ENCODE results near the gene CPHXL.

CPHXL gene

DNA sequence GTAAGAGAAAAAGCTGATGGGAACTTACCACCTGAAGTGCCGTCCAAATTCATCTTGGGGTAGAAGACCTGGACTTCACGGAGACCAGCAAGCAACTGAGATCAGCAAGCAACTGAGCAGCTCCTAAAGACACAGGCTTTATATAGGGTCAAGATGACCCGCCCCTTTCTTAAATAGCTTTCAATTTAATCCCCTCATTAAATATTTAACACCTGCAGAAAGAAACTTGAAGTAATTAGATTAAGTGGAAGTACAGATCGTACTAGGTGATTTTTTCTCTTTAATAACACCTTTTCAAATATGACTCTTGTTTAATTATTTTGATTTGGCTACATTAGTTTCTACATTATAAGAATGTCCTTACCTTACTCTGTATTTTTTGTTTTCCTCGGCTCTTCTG is at the start of gene CPHXL:
Gene CPHXL, minus strand, starts transcription at position 101 of the 400 bp plus-strand sequence. Its CDS starts 48 bp downstream, at position 53.
- no peak for DNase-seq

DNA sequence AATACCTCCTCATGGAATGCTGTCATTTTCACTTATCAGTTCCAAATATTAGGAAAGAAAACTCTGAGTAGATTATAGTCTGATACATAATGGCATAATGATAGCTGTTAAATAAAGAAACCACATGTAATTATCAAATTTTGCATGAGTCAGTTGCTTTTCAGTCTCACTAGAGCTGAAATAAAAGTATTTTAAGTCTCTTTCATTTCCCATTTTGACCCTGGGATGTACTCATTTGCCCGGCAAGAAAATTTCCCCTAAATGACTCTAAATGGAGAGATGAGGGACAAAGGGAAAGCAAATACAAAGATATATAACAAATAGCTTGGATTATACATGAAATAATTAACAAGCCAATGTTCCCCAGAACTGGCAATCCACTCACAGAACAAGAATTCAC is 47.9 kb upstream of the CPHXL start:
- DNase-seq = no peak

DNA sequence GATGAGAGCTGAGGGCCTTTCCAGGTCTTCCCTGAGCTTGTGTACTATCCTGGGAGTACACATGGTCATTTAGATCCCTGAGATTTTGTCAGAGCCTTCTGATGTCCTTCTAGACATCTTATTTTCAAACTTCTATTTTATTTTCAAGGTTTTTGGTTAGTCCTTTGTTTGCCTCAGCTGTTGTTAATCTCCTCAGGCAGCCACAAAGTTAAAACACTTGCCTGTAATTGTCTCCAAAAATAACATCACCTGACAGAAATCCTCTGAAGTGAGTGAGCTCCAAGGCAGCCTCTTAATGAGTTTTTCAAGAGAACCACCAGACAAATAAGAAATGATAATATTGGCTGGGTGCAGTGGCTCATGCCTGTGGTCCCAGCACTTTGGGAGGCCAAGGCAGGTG is 43.8 kb upstream of the CPHXL start:
- no peak for DNase-seq

DNA sequence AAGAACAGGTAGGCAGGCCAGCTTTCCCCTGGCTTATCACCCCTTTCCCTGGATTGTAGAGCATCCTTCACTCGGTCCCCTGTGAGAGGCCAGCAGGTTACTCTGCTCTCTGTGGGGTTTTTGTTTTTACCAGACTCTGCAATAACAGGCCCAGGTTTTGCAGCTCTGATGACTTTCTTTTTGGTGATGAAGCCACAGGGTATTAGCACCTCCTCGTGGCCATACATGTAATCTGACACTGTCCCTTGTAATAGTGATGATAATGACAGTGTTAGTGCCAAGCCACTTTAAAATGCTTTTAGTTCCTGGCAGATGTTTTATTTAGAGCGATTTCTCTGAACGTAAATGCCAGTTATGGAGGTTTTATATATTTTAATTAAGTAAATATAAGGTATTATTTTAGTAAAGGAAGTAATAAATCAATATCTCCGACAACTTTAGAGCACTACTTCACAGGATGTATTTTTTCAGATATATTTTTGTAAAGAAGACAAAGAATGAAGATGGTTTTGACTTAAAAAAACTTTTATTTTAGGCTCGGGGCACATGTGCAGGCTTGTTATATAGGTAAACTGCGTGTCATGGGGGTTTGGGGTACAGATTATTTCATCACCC is 38.0 kb upstream of the CPHXL start:
- DNase-seq = peak; percentile 4 to 21 (median 14)

DNA sequence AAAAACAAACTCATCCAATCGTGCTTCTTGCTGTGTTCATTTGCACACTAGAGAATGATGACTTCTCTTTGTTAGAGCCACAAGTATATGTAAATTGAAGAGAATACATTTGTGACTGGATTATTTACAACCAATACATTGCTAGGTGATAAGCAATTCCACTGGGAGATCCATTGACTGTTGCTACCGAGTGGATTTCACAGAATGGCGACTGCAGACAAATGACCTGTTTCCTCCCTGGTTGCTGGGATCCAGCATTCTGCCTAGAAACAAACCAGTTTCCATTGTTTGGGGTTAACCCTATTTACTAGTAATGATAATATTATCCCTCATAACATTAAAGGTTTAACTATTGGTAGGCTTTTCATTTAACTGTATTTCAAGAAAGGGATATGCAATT is 36.9 kb upstream of the CPHXL start:
- DNase-seq = no peak

DNA sequence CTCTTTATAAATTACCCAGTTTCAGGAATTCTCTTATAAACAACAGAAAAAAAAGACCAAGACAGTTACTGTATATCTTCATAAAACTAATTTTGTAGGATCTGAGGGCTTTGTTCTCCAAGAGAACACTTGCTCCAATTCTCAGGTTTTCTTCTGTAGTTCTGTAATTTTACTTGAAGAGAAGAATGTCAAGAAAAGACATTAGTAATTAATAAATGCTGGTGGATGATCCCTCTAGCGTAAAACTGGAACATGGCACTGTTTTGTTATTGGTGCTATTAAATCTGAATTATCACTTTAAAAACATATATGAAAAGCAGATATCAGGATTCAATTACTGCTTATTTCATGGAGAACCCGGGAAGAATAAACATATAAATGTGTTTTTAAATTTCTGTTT is 36.5 kb upstream of the CPHXL start:
- DNase-seq = no peak

DNA sequence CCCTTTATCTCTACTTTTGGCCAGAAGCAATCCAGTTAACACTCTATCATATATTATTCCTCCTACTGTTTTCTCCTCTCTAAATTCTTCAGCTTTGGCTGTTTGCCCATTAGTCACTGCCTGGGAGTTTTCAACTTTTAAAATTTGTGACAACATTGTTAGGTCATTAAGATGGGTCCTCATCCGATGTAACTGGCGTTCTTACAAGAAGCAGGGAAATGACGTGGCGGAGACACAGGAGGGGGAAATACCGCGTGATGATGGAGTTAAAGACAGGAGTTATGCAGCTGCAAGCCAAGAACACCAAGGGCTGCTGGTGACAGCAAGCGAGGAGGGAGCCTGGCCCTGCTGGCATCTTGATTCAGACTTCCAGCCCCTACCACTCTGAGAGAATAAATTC is 34.8 kb upstream of the CPHXL start:
- DNase-seq = no peak

DNA sequence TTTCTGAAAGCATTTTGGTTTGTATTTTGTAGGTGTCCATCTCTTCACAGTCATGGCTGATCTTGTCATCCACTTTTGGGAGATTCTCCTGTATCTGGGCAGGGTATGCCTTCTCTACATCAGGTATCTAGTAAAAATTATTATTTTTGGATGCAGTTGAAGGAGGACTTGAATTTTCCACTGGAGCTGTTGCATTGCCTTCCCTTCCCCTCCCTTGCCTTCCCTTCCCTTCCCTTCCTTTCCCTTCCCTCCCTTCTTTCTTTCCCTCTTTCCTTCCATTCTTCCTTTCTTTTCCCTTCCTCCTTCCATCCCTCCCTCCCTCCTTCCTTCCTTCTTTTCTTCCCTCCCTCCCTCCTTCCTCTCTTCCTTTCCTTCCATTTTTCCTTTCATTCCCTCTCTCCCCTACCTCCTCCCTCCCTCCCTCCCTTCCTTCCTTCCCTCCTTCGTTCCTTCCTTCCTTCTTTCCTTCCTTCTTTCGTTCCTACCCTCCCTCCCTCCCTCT is 33.8 kb upstream of the CPHXL start:
- no peak for DNase-seq

DNA sequence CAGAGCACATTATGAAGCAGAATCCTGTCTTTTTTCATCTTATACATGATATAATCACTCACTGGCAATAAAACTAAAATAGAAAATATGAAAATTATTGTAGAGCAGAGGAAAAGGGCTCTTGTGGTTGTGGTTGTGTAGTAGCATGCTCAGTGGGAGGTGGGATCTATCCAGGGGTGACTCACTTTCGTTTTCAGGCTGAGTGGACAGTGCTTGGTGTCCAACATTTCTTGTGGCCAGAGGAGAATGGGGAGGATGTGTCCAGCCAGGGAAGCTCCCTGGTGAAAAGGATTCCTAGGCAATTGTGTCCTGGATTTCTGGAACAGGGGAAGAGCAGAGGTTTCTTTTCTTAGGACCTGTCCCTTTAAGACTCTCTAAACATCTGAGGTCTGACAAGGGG is 31.9 kb upstream of the CPHXL start:
- no peak for DNase-seq

DNA sequence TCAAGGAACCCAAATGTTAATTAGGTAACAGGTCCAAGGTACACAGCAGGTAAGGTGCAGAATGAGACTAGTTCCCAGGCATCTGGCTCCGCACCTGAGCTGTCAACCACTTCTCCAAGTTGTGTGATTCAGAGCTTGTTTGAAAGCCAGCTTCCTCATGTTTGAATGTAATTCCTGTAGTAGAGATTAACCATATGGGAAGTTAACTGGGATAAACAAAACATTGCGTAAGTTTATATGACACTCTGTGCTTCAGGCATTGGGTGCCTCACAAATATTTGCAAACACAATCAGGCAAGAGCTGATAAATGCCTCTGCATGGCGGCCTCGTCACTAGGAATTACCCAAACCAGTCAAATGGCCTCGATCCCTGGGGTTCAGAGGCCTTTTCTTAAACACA is 27.9 kb upstream of the CPHXL start:
- no peak for DNase-seq

DNA sequence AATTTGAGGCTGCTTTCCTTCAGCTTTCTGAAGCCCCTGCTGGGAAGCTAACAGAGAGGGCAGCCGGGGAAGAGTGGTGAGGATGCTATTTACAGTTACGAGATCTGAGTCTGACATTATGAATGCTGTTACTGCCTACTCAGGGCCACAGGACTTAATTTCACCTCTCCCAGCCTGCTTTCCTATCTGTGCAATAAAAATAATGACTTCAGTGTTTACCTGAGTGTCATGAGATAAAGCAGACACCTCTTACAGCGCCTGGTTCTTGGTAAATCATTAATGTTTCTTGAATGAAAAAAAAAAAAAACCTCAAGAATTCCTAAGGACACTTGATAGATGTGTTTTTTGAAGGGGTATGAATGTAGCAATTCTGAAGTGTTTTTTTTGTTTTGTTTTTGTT is 24.2 kb upstream of the CPHXL start:
- no peak for DNase-seq

DNA sequence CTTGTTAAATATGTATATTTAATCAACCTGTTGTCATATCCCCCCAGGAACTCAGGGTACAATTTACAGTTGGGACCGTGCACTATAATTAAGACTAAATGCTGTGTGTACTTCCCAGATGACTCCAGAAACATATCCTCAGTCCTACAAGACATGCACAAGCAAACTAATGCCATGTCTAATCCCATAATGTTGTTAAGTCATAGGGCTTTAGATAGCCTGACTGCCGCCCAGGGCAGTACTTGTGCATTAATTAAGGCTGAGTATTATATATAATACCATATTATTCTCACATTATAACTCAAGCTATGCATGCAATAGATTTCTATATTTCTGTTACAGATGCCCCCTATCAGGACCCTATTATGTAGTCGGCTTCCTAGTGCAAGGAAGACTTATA is 20.1 kb upstream of the CPHXL start:
- DNase-seq = no peak

DNA sequence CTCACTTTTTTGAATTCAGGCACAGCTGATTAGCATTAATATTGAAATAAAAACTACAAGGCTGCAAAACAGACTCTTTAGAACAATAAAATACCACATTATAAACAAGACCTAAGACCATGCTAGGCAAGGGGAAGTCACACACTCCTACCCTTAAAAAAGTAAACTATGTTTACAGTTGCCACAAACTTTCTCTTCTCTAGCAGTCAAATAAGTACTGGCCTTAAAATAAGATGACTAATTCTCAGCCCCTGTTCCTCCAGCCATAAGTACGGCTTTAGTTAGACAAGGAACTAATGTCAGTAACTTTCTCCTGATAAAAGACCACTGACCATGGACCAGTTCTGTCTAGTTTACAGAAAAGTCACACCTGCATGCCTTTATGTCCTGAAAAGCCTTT is 19.5 kb upstream of the CPHXL start:
- DNase-seq = no peak

DNA sequence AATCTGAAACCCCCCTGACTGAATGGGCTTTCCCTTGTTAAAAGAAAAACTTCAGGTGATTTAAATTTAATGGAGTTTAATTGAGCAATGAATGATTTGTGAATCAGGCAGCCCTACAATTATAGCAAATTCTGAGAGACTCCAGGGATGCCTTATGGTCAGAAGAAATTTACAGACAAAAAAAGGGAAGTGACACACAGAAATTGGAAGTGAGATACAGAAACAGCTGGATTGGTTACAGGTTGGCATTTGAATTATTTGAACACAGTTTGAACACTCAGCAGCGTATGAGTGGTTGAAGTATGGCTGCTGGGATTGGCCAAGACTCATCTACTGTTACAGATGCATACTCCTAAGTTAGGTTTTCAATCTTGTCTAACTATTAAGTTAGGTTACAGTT is 19.0 kb upstream of the CPHXL start:
- DNase-seq = no peak

DNA sequence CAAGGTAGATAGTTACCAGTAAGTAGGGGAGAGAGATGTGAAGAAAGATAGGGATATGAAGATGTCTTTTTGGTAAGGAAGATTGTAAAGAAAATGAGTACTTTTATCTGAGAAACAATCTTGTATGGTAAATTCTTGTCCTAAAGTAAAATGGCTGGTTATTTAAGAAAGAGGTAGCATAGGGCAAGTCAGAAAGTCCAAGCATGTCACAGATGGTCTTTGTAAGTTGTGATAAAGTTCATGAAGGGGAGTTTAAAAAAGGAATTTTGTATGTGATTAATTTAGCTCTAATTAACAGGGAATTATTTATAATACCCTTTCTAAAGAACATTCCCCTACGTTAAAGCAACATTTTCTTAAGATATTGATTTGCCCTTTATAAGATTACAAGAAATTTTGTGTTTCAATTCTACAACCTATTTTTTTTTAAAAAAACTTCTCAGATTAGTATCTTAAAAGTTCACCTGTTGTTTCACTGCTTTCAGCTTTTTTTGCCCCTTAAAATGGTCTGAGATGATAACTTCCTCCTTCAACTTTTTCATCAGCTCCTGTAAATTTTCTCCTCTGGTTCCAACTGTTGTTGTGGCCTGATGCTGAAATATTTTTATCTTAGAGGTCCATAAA is 16.2 kb upstream of the CPHXL start:
- DNase-seq = no peak

DNA sequence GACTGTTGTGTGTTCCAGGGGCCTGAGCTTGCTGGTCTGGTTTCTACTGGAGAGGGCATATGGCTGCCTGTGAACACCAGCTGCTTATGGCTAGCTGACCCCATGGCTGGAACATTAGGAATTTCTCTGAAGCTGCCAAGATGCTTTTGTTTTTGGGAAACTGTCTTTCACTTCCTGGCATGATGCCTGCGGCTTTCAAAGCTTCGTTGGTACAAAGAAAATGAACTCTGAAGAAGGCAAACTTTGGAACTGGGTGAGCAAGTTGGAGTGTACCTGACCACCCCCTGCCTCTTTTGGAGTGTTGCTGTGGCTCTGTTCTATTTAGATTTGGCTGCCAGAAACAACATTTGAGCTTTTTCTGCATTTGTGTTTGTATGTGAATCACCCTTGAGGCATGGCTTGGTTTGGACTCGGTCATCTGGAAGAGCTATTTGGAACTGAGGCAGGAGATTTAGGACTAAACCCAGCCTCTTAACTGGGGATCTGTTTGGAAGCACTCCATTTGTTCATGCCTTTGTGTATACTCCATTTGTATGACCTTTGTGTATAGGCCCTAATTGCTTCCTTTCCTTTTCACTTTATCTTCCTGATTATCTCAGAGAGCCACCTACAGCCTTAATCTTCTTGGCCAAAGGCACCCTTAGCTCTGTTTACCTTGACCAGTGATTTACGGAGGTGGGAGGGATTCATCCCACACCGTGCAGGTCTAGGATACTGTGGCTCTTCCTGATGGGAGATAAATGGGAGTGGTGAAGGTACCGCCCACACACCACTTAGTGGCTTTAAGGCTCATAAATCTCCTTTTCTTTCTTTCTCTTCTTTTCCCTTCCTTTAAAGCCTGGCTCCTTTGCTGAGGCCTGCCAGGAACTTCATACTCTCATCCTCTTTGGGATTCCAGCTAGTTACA is 7.3 kb upstream of the CPHXL start:
- DNase-seq = no peak

DNA sequence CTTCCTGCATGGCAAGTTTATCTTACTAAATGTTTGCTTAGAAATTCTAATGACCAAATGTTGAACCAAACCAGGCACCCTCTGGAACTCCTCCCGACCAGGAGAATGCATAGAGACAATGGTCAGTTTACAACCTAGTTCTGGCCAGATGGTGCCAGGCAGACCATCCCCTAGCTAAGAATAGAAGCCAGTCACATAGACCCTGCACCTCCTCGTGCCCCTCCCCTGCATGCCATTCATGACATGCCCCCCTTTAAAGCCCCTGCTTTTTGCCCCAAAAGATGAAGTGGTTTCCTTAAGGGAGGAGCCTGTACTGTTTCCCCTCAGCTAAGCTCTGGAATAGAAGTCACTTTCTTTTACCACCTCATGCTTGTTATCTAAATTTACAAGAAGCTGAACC is 6.6 kb upstream of the CPHXL start:
- no peak for DNase-seq

DNA sequence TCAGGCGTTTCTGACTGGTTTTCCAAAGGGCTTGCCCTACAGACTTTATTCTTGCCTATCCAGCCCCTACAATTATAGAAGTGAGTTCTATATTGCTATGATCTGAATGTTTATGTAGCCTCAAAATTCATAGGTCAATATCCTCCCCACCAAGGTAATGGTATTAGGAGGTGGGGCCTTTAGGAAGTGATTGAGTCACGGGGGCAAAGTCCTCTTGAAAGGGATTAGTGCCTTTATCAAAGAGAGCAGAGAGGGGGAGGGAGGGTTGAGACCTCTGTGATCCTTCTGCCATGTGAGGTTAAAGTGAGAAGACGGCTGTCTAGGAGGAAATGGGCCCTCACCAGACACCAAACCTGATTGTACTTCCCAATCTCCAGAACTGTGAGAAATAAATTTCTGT is 931 bp upstream of the CPHXL start:
- DNase-seq = no peak

DNA sequence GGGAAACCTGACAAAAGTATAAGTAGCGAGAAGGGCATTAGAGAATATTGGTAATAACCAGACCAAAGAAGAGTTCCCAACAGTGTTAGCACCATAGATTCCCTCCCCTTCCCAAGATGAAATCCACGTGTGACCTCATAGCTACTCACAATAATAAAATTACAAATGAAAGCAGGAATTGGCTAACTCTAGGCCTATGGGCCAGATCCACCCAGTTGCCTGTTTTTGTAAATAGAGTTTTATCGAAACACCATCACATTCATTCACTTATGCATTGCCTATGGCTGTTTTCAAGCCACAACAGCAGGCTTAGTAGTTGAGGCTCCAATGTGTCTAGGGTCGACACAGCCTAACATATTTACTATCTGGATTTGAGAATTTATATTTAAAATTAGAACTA is 7.8 kb downstream of the CPHXL start:
- no peak for DNase-seq

DNA sequence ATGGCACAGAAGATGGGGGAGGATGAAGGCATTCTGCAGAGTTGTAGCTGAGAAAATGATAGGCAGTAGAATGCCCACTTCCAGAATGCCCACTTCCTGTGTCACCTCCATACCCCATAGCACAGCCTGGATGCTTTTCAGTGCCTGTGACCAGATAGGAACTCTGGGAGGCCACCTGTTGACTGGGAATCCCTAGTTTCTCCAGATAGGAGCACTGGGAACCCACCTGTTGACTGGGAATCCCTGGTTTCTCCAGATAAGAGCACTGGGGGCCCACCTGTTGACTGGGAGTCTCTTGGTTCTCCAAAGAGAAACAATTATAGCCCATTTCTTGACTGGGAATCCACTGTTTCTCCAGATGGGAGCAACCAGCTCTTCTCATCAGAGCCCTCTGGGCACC is 11.6 kb downstream of the CPHXL start:
- DNase-seq = no peak

DNA sequence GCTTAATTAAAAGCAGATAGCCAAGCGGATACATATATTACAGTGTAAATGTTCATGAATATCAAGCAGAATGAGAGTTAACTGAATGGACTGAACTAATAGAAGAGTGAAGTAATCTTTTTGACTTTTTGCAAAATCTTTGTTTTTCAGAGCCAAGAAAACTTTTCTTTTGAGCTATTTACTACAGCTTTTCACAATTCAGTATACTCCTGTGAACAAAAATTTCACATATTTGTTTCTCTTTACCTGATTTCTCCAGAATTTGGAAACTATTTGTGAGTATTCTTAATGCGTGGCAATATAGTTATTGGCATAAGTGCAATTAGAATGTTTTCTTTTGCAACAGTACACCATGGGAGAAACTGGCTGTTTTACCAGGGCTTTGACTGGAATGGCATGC is 15.9 kb downstream of the CPHXL start:
- DNase-seq = no peak

DNA sequence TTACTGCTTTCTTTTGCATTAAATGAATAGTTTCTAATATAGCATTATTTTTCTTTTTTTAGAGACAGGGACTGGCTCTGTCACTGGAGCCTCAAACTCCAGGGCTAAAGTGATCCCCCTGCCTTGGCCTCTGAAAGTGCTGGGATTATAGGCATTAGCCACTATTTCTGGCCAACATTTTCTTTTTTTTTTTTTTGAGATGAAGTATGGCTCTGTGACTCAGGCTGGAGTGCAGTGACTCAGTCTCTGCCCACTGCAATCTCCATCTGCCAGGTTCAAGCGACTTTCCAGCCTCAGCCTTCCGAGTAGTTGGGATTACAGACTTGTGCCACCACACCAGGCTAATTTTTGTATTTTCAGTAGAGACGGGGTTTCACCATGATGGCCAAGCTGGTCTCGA is 23.0 kb downstream of the CPHXL start:
- DNase-seq = no peak

DNA sequence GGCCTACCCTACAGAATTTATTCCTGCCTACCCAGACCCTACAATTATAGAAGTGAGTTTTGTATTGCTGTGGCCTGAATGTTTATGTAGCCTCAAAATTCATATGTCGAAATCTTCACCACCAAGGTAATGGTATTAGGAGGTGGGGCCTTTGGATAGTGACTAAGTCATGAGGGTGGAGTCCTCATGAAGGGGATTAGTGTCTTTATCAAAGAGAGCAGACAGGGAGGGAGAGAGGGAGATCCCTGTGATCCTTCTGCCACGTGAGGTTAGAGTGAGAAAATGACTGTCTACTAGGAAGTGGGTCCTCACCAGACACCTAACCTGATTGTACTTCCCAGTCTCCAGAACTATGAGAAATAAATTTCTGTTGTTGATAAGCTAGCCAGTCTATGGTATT is 24.0 kb downstream of the CPHXL start:
- no peak for DNase-seq

DNA sequence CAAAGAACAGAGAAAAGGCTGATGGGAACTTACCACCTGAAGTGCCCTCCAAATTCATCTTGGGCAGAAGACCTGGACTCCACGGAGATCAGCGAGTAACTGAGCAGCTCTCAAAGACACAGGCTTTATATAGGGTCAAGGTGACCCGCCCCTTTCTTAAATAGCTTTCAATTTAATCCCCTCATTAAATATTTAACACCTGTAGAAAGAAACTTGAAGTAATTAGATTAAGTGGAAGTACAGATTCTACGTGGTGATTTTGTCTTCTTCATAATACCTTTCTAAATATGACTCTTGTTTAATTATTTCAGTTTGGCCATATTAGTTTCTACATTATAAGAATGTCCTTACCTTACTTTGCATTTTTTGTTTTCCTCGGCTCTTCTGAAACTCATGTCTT is 24.9 kb downstream of the CPHXL start, which contains the start of gene DUXB:
Gene DUXB, minus strand, starts transcription at position 101 of the 400 bp plus-strand sequence. Its CDS starts 43 bp downstream, at position 58.
- no peak for DNase-seq
